HCT116 (cell line): ENCODE measurements around the gene WDR4. TPM values are rescaled to one million over a fixed set of nuclear protein-coding genes. Genes with fewer than 3 reads are reported as not detected.
A peak's percentile ranks its signal among the peaks of the same experiment; 100 is the strongest.

Source experiments
- ATAC-seq: fragments of 200-7000 bp; cut with Tn5 transposase; 2 replicates; pipeline ENCODE4 v1.9.1; 2020; ENCODE audit warnings: mild to moderate bottlenecking, moderate library complexity
- BruUV-seq: library from RNA; stranded (reverse); fragments of 400-500 nt; replicated peaks from 2 replicates; lab custom pipeline; 2021; lab: Mats Ljungman, UMichigan
- CTCF ChIA-PET: fragments of 300-600 bp; sonication (Branson Sonifier 250); formaldehyde crosslinking; loops from one replicate; lab custom pipeline; 2021; ENCODE audit warnings: antibody characterized with exemption; lab: Charles Lee
- POLR2A ChIA-PET: fragments of 300-600, 350-600 bp; sonication (Branson Sonifier 250); formaldehyde crosslinking; loops from one replicate; lab custom pipeline; 2021; ENCODE audit warnings: antibody characterized with exemption; lab: Charles Lee
- RAD21 ChIA-PET, 2 experiments: fragments of 300-600 bp; sonication (Branson Sonifier 250); formaldehyde crosslinking; loops; one replicate each; lab custom pipeline; 2023; ENCODE audit warnings: low total read pairs in 2 of 2; ENCODE audit not compliant: uncharacterized antibody in 2 of 2, unreplicated experiment in 2 of 2, low non-redundant PET in 1 of 2; lab: Charles Lee
- DNase-seq: peaks from one replicate; pipeline ENCODE4 v3.0.0-alpha.2; 2010; ENCODE audit warnings: low read depth, low spot score
- H2AFZ ChIP-seq: fragments of 200-600 bp; shearing (Covaris generic), sonication (generic); 2 replicates; pipeline ENCODE4 v1.6.1; 2017; ENCODE audit warnings: low read depth, mixed run types, mixed read lengths, antibody characterized with exemption, low read length; ENCODE audit not compliant: poor library complexity, severe bottlenecking
- H3K27ac ChIP-seq: 2 replicates; pipeline ENCODE4 v1.5.1; 2012; ENCODE audit warnings: low read depth, low read length
- H3K27me3 ChIP-seq: fragments of 200-600 bp; sonication (generic); 2 replicates; pipeline ENCODE4 v1.6.1; 2016; ENCODE audit warnings: mixed run types, low read length, mixed read lengths; ENCODE audit not compliant: insufficient read depth
- H3K36me3 ChIP-seq, 2 experiments: fragments of 200-500 bp in 1 of 2; fragments of 200-600 bp in 1 of 2; sonication (Bioruptor generic) in 1 of 2; sonication (generic) in 1 of 2; 2 replicates each; pipeline versions ENCODE4 v1.5.1 to v1.6.1; 2014 to 2016; ENCODE audit warnings: low read length in 2 of 2, inconsistent platforms in 1 of 2, mixed read lengths in 1 of 2, mixed run types in 1 of 2; ENCODE audit not compliant: insufficient read depth in 2 of 2, control insufficient read depth in 1 of 2
- H3K4me1 ChIP-seq, 2 experiments: fragments of 200-600 bp in 1 of 2; sonication (generic) in 1 of 2; 2 replicates each; pipeline versions ENCODE4 v1.5.1 to v1.6.1; 2012 to 2017; ENCODE audit warnings: low read length in 2 of 2, inconsistent platforms in 1 of 2, mild to moderate bottlenecking in 1 of 2, mixed read lengths in 1 of 2, mixed run types in 1 of 2, moderate library complexity in 1 of 2; ENCODE audit not compliant: insufficient read depth in 2 of 2, control insufficient read depth in 1 of 2
- H3K4me2 ChIP-seq: fragments of 200-600 bp; sonication (generic); 2 replicates; pipeline ENCODE4 v1.6.1; 2017; ENCODE audit warnings: mixed run types, low read length, mixed read lengths
- H3K4me3 ChIP-seq, 2 experiments: fragments of 200-600 bp in 1 of 2; sonication (generic) in 1 of 2; replicated peaks in 1 of 2; 2 replicates each; pipeline ENCODE4 v1.5.1; 2011 to 2016; ENCODE audit warnings: low read length in 2 of 2, control low read depth in 1 of 2, low read depth in 1 of 2, mild to moderate bottlenecking in 1 of 2, mixed read lengths in 1 of 2, mixed run types in 1 of 2
- H3K79me2 ChIP-seq: fragments of 200-600 bp; sonication (generic); 2 replicates; pipeline ENCODE4 v1.6.1; 2017; ENCODE audit warnings: mild to moderate bottlenecking, mixed run types, low read length, moderate library complexity, mixed read lengths; ENCODE audit not compliant: insufficient read depth
- H3K9ac ChIP-seq: fragments of 200-600 bp; sonication (generic); 2 replicates; pipeline ENCODE4 v1.6.1; 2016; ENCODE audit warnings: low read length, mixed read lengths
- H3K9me2 ChIP-seq: fragments of 200-600 bp; sonication (generic), shearing (Covaris generic); 2 replicates; pipeline ENCODE4 v1.6.1; 2017; ENCODE audit warnings: mixed run types, mild to moderate bottlenecking, moderate library complexity; ENCODE audit not compliant: insufficient read depth
- H3K9me3 ChIP-seq, 2 experiments: fragments of 200-500 bp in 1 of 2; fragments of 200-600 bp in 1 of 2; sonication (Bioruptor generic) in 1 of 2; sonication (generic) in 1 of 2; 2 replicates each; pipeline ENCODE4 v1.6.1; 2014 to 2017; ENCODE audit warnings: low read length in 2 of 2, mixed read lengths in 2 of 2, inconsistent platforms in 1 of 2, low read depth in 1 of 2, mild to moderate bottlenecking in 1 of 2, mixed run types in 1 of 2, moderate library complexity in 1 of 2; ENCODE audit not compliant: control insufficient read depth in 1 of 2, insufficient read depth in 1 of 2
- H4K20me1 ChIP-seq: fragments of 200-600 bp; sonication (generic), shearing (Covaris generic); 2 replicates; pipeline ENCODE4 v1.6.1; 2017; ENCODE audit warnings: mixed run types, mild to moderate bottlenecking, moderate library complexity; ENCODE audit not compliant: insufficient read depth
- EGR1 ChIP-seq: IDR thresholded peaks from 2 replicates; pipeline ENCODE4 v1.6.1; 2012; ENCODE audit warnings: low read depth
- ELF1 ChIP-seq: IDR thresholded peaks from 2 replicates; pipeline ENCODE4 v1.6.1; 2012; ENCODE audit warnings: low read depth, borderline replicate concordance
- EZH2phosphoT487 ChIP-seq: fragments of 200-600 bp; IDR thresholded peaks from 2 replicates; pipeline ENCODE4 v1.6.1; 2018; ENCODE audit warnings: antibody characterized with exemption, borderline replicate concordance
- FOSL1 ChIP-seq: IDR thresholded peaks from 2 replicates; pipeline ENCODE4 v1.6.1; 2012; ENCODE audit warnings: low read depth
- JUND ChIP-seq: IDR thresholded peaks from 2 replicates; pipeline ENCODE4 v1.6.1; 2012
- POLR2AphosphoS5 ChIP-seq: IDR thresholded peaks from 2 replicates; pipeline ENCODE4 v1.6.1; 2011; ENCODE audit warnings: mild to moderate bottlenecking, low read depth, low read length, moderate library complexity
- RAD21 ChIP-seq: IDR thresholded peaks from 2 replicates; pipeline ENCODE4 v1.6.1; 2012; ENCODE audit warnings: low read depth, mild to moderate bottlenecking
- YY1 ChIP-seq: IDR thresholded peaks from 2 replicates; pipeline ENCODE4 v1.6.1; 2011; ENCODE audit warnings: low read length, low read depth, moderate library complexity, mild to moderate bottlenecking; ENCODE audit not compliant: insufficient replicate concordance; ENCODE audit errors: extremely low read depth
- intact Hi-C: fragments of 100-400 bp; cut with micrococcal nuclease; formaldehyde crosslinking; loops from 2 replicates; pipeline ENCODE4 v1.10.0; 2022
- total RNA-seq: library from RNA; stranded (reverse); gene quantifications from one replicate; pipeline ENCODE4 v1.2.1, GENCODE V29; 2021; ENCODE audit not compliant: unreplicated experiment
- TF ChIP-seq, protein P1 (sequence below): IDR thresholded peaks from 2 replicates; pipeline ENCODE4 v1.6.1; 2012
- TF ChIP-seq, protein P2 (sequence below): IDR thresholded peaks from 2 replicates; pipeline ENCODE4 v1.6.1; 2011; ENCODE audit warnings: mild to moderate bottlenecking, low read length, moderate library complexity; ENCODE audit not compliant: insufficient replicate concordance; ENCODE audit errors: extremely low read depth
- TF ChIP-seq, protein P3 (sequence below), 3 experiments: fragments of 200-600 bp in 1 of 3; sonication (generic) in 1 of 3; IDR thresholded peaks in 2 of 3; conservative IDR thresholded peaks in 1 of 3; 2 replicates each; pipeline ENCODE4 v1.5.1; 2012 to 2017; ENCODE audit warnings: low read depth in 2 of 3, low read length in 2 of 3, antibody characterized with exemption in 1 of 3, borderline replicate concordance in 1 of 3, control low read depth in 1 of 3, mild to moderate bottlenecking in 1 of 3, mixed read lengths in 1 of 3, mixed run types in 1 of 3, moderate library complexity in 1 of 3; ENCODE audit not compliant: insufficient read depth in 1 of 3

WDR4 gene
- total RNA-seq, 1 experiment from 2014 or later = 34.8 TPM

DNA sequence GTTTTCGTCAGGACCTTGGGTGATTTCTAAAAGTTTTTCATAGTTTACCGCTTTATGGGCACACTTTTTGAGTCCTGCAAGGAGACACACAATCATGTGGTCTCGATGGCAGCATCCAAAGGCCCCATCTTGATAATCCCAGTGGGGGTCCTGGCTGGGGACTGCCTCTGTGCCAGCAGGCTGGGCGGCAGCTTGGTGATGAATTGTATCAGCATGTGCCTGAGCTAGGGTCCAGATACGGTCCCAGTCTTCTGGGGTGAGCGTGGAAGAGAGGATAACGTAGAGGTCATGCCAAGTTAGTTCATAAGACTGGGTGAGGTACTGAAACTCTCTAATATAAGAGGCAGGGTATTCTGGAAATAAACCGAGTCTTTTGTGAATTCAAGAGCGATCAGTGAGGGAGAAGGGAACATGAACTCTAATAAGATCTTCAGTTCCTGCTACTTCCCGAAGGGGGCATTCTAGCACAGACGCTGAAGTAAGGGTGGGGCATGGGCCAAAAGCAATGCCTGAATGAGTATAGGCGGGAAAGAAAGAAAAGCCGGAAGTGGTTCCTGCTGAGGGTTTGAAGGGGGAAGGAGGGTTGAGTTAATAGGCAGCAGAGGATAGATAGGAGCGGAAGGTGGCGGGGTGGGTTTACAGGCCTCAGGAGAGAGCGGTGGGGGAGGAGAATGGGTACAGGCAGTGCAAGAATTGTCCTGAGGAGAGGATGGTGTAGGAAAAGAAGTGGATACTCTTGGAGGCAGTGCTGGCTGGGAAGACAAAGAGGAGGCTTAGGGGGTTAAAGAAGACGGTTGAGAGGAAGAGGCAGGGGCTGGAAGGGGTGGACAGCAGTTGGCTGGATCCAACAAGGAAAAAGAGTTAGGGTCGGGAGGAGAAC is 44.5 kb upstream of the WDR4 start:
- Histone ChIP-seq H4K20me1 (no peaks in the 10 kb centered on the region), H3K9me2 (no peaks in the 10 kb centered on the region), H3K36me3 (no peaks in the 10 kb centered on the region), H2AFZ (peak overlapping the region; percentile 77), H3K9ac (peak overlapping the region; percentile 67), H3K79me2 (no peaks in the 10 kb centered on the region), H3K27ac (peak overlapping the region; percentile 67), H3K4me2 (peak overlapping the region; percentile 67), H3K4me1 (peaks cover 7 to 13% of the 10 kb centered on the region in 2 experiments; a peak in 3 of 4 replicates), H3K27me3 (no peaks in the 10 kb centered on the region), H3K9me3 (no peaks in the 10 kb centered on the region), H3K4me3 (peak overlapping the region in 1 of 2 experiments; percentile 18; a peak in 1 of 4 replicates)
- ChIA-PET POLR2A (no interaction called here), RAD21 (interaction anchor here in 1 of 2 experiments (0.6 kb wide), 1 partner anchor 50 kb away, joined by 4 read pairs; no protein-coding TSS in a partner anchor), CTCF (no interaction called here)
- TF ChIP-seq JUND (no peak), POLR2AphosphoS5 (peak; percentile 33; the same call in 1 of the 2 replicates), EZH2phosphoT487 (no peak), YY1 (peak; percentile 13), ELF1 (peak; percentile 74), EGR1 (peak; percentile 28; the same call in 1 of the 2 replicates), FOSL1 (no peak), RAD21 (peak; percentile 97)
- TF ChIP-seq, protein P1, sequence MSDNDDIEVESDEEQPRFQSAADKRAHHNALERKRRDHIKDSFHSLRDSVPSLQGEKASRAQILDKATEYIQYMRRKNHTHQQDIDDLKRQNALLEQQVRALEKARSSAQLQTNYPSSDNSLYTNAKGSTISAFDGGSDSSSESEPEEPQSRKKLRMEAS = peak; percentile 33; the same call in 1 of the 2 replicates
- TF ChIP-seq, protein P2, sequence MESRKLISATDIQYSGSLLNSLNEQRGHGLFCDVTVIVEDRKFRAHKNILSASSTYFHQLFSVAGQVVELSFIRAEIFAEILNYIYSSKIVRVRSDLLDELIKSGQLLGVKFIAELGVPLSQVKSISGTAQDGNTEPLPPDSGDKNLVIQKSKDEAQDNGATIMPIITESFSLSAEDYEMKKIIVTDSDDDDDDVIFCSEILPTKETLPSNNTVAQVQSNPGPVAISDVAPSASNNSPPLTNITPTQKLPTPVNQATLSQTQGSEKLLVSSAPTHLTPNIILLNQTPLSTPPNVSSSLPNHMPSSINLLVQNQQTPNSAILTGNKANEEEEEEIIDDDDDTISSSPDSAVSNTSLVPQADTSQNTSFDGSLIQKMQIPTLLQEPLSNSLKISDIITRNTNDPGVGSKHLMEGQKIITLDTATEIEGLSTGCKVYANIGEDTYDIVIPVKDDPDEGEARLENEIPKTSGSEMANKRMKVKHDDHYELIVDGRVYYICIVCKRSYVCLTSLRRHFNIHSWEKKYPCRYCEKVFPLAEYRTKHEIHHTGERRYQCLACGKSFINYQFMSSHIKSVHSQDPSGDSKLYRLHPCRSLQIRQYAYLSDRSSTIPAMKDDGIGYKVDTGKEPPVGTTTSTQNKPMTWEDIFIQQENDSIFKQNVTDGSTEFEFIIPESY = no peak
- TF ChIP-seq, protein P3, sequence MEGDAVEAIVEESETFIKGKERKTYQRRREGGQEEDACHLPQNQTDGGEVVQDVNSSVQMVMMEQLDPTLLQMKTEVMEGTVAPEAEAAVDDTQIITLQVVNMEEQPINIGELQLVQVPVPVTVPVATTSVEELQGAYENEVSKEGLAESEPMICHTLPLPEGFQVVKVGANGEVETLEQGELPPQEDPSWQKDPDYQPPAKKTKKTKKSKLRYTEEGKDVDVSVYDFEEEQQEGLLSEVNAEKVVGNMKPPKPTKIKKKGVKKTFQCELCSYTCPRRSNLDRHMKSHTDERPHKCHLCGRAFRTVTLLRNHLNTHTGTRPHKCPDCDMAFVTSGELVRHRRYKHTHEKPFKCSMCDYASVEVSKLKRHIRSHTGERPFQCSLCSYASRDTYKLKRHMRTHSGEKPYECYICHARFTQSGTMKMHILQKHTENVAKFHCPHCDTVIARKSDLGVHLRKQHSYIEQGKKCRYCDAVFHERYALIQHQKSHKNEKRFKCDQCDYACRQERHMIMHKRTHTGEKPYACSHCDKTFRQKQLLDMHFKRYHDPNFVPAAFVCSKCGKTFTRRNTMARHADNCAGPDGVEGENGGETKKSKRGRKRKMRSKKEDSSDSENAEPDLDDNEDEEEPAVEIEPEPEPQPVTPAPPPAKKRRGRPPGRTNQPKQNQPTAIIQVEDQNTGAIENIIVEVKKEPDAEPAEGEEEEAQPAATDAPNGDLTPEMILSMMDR (IDR thresholded peaks at IDR 0.05 in 2 of 3, conservative IDR thresholded peaks at IDR 0.05 in 1 of 3; ENCODE audit: borderline replicate concordance in 1 of 3, insufficient read depth in 1 of 3, low read depth in 2 of 3, low read length in 2 of 3) = peak; percentile 84 to 94 (median 87)
- intact Hi-C loops = no loop called here
- DNase-seq (peak; percentile 83), ATAC-seq (peak; percentile 93)
- no TSS peak for BruUV-seq
